ENCODE results near the gene CPE.

The CPE gene

GRCh38 chr4:165440415-165441158 is 61.8 kb downstream of the CPE start:
- Histone ChIP-seq H3K9me2 (replicated peaks; ENCODE audit: control insufficient read depth, low read length) (no peaks in the 10 kb centered on the region), H4K20me1 (ENCODE audit: control insufficient read depth, insufficient read depth, low read depth, low read length) (no peaks in the 10 kb centered on the region), H3K79me2 (ENCODE audit: control insufficient read depth, low read length) (no peaks in the 10 kb centered on the region), H3K27me3 (ENCODE audit: control insufficient read depth, low read length) (no peaks in the 10 kb centered on the region), H3K4me3 (ENCODE audit: low read length) (no peak overlapping the region), H3K36me3 (ENCODE audit: control insufficient read depth, low read length) (no peaks in the 10 kb centered on the region), H3F3A (ENCODE audit: control insufficient read depth, insufficient read depth) (no peaks in the 10 kb centered on the region), H3K9me3 (ENCODE audit: control insufficient read depth, insufficient read depth, low read length) (no peaks in the 10 kb centered on the region), H3K27ac (ENCODE audit: low read depth, low read length) (no peak overlapping the region), H3K4me2 (ENCODE audit: low read length) (no peak overlapping the region), H3K4me1 (ENCODE audit: control insufficient read depth, low read length) (no peaks in the 10 kb centered on the region)
- TF ChIP-seq, protein P1, sequence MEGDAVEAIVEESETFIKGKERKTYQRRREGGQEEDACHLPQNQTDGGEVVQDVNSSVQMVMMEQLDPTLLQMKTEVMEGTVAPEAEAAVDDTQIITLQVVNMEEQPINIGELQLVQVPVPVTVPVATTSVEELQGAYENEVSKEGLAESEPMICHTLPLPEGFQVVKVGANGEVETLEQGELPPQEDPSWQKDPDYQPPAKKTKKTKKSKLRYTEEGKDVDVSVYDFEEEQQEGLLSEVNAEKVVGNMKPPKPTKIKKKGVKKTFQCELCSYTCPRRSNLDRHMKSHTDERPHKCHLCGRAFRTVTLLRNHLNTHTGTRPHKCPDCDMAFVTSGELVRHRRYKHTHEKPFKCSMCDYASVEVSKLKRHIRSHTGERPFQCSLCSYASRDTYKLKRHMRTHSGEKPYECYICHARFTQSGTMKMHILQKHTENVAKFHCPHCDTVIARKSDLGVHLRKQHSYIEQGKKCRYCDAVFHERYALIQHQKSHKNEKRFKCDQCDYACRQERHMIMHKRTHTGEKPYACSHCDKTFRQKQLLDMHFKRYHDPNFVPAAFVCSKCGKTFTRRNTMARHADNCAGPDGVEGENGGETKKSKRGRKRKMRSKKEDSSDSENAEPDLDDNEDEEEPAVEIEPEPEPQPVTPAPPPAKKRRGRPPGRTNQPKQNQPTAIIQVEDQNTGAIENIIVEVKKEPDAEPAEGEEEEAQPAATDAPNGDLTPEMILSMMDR (IDR thresholded peaks at IDR 0.05; ENCODE audit: low read depth, low read length, poor library complexity, severe bottlenecking) = no peak
- no peak for TF ChIP-seq EZH2phosphoT487 (IDR thresholded peaks at IDR 0.05; ENCODE audit: borderline replicate concordance, low read length)

GRCh38 chr4:165443276-165443675 is 64.5 kb downstream of the CPE start:
- Histone ChIP-seq H3K27me3 (ENCODE audit: control insufficient read depth, low read length) (no peaks in the 10 kb centered on the region), H3K4me2 (ENCODE audit: low read length) (no peak overlapping the region), H3K27ac (ENCODE audit: low read depth, low read length) (no peak overlapping the region), H4K20me1 (ENCODE audit: control insufficient read depth, insufficient read depth, low read depth, low read length) (no peaks in the 10 kb centered on the region), H3K9me3 (ENCODE audit: control insufficient read depth, insufficient read depth, low read length) (no peaks in the 10 kb centered on the region), H3F3A (ENCODE audit: control insufficient read depth, insufficient read depth) (no peaks in the 10 kb centered on the region), H3K4me3 (ENCODE audit: low read length) (no peak overlapping the region), H3K9me2 (replicated peaks; ENCODE audit: control insufficient read depth, low read length) (no peaks in the 10 kb centered on the region), H3K79me2 (ENCODE audit: control insufficient read depth, low read length) (no peaks in the 10 kb centered on the region), H3K4me1 (ENCODE audit: control insufficient read depth, low read length) (no peaks in the 10 kb centered on the region), H3K36me3 (ENCODE audit: control insufficient read depth, low read length) (no peaks in the 10 kb centered on the region)
- TF ChIP-seq EZH2phosphoT487 (IDR thresholded peaks at IDR 0.05; ENCODE audit: borderline replicate concordance, low read length) = no peak
- TF ChIP-seq, protein P1 (IDR thresholded peaks at IDR 0.05; ENCODE audit: low read depth, low read length, poor library complexity, severe bottlenecking) = no peak

DNA sequence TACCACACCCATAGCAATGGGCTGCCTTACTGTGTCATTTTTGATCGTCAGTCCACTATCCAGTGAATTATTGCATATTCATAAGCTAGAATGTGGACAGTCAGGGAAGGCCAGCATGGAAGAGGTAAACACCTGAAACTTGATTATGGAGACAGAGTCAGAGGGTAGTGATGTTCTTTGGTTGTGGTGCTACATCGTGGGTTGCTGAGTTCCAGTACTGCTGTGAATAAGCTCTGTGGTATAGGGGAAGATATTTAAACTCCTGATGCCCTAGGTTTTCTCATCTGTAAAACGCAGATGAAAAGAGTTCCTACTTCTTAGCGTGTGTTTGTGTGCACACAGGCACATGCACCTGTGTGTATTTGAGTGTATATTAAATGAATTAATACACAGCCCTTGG is 69.9 kb downstream of the CPE start:
- Histone ChIP-seq H3K4me2 (ENCODE audit: low read length) (no peak overlapping the region), H3K9me3 (ENCODE audit: control insufficient read depth, insufficient read depth, low read length) (no peaks in the 10 kb centered on the region), H3K27me3 (ENCODE audit: control insufficient read depth, low read length) (no peaks in the 10 kb centered on the region), H3F3A (ENCODE audit: control insufficient read depth, insufficient read depth) (no peaks in the 10 kb centered on the region), H4K20me1 (ENCODE audit: control insufficient read depth, insufficient read depth, low read depth, low read length) (no peaks in the 10 kb centered on the region), H3K4me1 (ENCODE audit: control insufficient read depth, low read length) (no peaks in the 10 kb centered on the region), H3K36me3 (ENCODE audit: control insufficient read depth, low read length) (no peaks in the 10 kb centered on the region), H3K79me2 (ENCODE audit: control insufficient read depth, low read length) (no peaks in the 10 kb centered on the region), H3K4me3 (ENCODE audit: low read length) (no peak overlapping the region), H3K27ac (ENCODE audit: low read depth, low read length) (no peak overlapping the region), H3K9me2 (replicated peaks; ENCODE audit: control insufficient read depth, low read length) (no peaks in the 10 kb centered on the region)
- no peak for TF ChIP-seq EZH2phosphoT487 (IDR thresholded peaks at IDR 0.05; ENCODE audit: borderline replicate concordance, low read length)
- TF ChIP-seq, protein P1 (IDR thresholded peaks at IDR 0.05; ENCODE audit: low read depth, low read length, poor library complexity, severe bottlenecking) = no peak
